AG08396 (cell line): ENCODE results near the gene CFAP65.

Source experiments
- DNase-seq: peaks from one replicate; pipeline ENCODE4 v3.0.0; 2012; ENCODE audit warnings: low spot score, mixed read lengths

The CFAP65 gene

GRCh38 chr2:218975060-218975777 lies 66.1 kb downstream of the CFAP65 start:
- DNase-seq = no peak

GRCh38 chr2:218970894-218971293 lies 70.4 kb downstream of the CFAP65 start:
- no peak for DNase-seq

GRCh38 chr2:218964041-218964771 lies 77.1 kb downstream of the CFAP65 start:
- peak; percentile 78 for DNase-seq

GRCh38 chr2:218963601-218964000 lies 77.7 kb downstream of the CFAP65 start:
- DNase-seq = no peak

GRCh38 chr2:218962859-218963492 lies 78.3 kb downstream of the CFAP65 start:
- peak; percentile 78 for DNase-seq

GRCh38 chr2:218961651-218962570 lies 79.4 kb downstream of the CFAP65 start:
- DNase-seq = no peak

- no peak for DNase-seq
Measured at GRCh38 chr2:218961229-218961628, 80.1 kb downstream of the CFAP65 start.

GRCh38 chr2:218960309-218961165 lies 80.8 kb downstream of the CFAP65 start:
- DNase-seq = no peak

GRCh38 chr2:218959761-218960308 lies 81.5 kb downstream of the CFAP65 start:
- no peak for DNase-seq

GRCh38 chr2:218959141-218959731 lies 82.1 kb downstream of the CFAP65 start, which contains the start of gene CDK5R2:
CDK5R2 (plus strand) TSS chr2:218959666; CDS start chr2:218959821, 155 bp downstream.
- peak; percentile 98 for DNase-seq

GRCh38 chr2:218958276-218958675 lies 83.0 kb downstream of the CFAP65 start:
- DNase-seq = no peak

GRCh38 chr2:218957671-218958070 lies 83.6 kb downstream of the CFAP65 start:
- DNase-seq = no peak

- no peak for DNase-seq
Measured at GRCh38 chr2:218956039-218956438, 85.3 kb downstream of the CFAP65 start.

- DNase-seq = no peak
Measured at GRCh38 chr2:218954541-218955300, 86.6 kb downstream of the CFAP65 start.

GRCh38 chr2:218953366-218953954 lies 87.9 kb downstream of the CFAP65 start:
- DNase-seq = no peak
